A172 (cell line): ENCODE results near the gene AGER. TPM values are rescaled to one million over a fixed set of nuclear protein-coding genes. Genes with fewer than 3 reads are reported as not detected.
"Not testable (repeated sequence)": the region's sequence is repeated elsewhere in the genome, so short reads cannot be mapped to it uniquely, and the experiment has no call there.

ENCODE experiments used
- DNase-seq: peaks from one replicate; pipeline ENCODE4 v3.0.0-alpha.2; 2015; ENCODE audit warnings: low spot score
- total RNA-seq: library from RNA; depleted of rRNA; stranded (reverse); fragments of >200 nt; shearing (Covaris generic); gene quantifications from 2 replicates; pipeline ENCODE4 v1.2.3, GENCODE V29; 2014; rRNA removed

Gene AGER
- total RNA-seq, result 0.60 and 2.2 TPM in 2 replicates

- DNase-seq, result no peak
Measured at GRCh38 chr6:32184084-32184640, at the start of gene AGER. Gene AGER, minus strand, starts transcription at chr6:32184253. Its CDS starts 31 bp downstream, at chr6:32184222.

DNA sequence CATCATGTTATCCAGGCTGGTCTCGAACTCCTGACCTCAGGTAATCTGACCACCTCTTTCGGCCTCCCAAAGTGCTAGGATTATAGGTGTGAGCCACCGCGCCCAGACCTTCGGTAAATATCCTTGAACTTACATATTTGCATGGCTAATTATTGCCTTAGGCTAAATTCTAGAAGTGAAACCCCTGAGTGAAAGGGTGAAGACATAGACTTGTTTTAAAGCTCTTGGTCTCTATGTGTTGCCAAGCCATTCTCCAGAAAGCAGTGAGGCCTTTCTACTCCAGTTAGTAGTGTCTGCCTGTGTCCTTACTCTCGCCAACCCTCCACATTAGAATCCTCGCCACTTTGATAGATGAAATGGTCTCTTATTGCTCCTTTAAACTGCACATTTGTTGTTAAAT lies 42.4 kb upstream of the AGER start:
- no peak for DNase-seq

- DNase-seq, result no peak
Measured at GRCh38 chr6:32224696-32225095, 40.6 kb upstream of the AGER start.

- no peak for DNase-seq
Measured at GRCh38 chr6:32223258-32224235, 39.5 kb upstream of the AGER start, which contains the start of gene NOTCH4. Gene NOTCH4, minus strand, starts transcription at chr6:32224067. Its CDS starts 139 bp downstream, at chr6:32223928.

- DNase-seq, result no peak
Measured at GRCh38 chr6:32222333-32223230, 38.5 kb upstream of the AGER start.

GRCh38 chr6:32220021-32220420 lies 36.0 kb upstream of the AGER start:
- no peak for DNase-seq

GRCh38 chr6:32218167-32218566 lies 34.1 kb upstream of the AGER start:
- DNase-seq, result no peak

GRCh38 chr6:32216998-32217397 lies 32.9 kb upstream of the AGER start:
- no peak for DNase-seq

DNA sequence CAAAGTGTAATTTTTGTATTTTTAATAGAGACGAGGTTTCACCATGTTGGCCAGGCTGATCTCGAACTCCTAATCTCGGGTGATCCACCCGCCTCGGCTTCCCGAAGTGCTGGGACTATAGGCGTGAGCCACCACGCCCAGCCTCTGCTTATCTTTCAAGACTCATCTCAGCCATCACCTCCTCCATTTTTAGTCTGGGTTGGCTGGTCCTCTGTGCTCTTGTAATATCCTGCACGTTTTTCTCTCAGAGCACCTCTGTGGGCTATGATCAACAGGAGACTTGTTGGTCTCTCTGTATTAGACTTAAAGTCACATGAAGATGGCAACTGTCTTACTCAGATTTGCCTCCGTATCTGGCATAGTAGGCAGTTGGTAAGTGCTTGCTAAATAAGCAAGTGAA lies 32.2 kb upstream of the AGER start:
- DNase-seq, result no peak

- DNase-seq, result no peak
Measured at GRCh38 chr6:32215617-32216016, 31.6 kb upstream of the AGER start.

DNA sequence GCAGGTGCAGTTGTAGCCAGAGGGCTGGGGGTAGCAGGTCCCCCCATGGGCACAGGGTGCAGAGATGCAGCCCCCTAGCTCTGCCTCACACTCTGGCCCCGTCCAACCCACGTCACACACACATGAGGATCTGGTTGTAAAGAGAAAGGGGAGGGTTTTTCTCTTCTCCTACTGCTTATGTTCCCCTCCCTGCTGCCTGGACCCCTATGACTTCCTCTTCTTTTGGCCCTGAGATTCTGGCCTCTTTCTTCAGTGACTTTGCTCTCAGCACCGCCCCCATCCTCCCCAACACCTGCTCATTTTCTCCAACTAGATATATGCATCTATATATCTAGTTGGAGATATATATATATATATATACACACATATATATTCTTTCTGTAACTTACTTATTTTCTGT lies 30.1 kb upstream of the AGER start:
- no peak for DNase-seq

GRCh38 chr6:32213649-32214048 lies 29.6 kb upstream of the AGER start:
- no peak for DNase-seq

DNA sequence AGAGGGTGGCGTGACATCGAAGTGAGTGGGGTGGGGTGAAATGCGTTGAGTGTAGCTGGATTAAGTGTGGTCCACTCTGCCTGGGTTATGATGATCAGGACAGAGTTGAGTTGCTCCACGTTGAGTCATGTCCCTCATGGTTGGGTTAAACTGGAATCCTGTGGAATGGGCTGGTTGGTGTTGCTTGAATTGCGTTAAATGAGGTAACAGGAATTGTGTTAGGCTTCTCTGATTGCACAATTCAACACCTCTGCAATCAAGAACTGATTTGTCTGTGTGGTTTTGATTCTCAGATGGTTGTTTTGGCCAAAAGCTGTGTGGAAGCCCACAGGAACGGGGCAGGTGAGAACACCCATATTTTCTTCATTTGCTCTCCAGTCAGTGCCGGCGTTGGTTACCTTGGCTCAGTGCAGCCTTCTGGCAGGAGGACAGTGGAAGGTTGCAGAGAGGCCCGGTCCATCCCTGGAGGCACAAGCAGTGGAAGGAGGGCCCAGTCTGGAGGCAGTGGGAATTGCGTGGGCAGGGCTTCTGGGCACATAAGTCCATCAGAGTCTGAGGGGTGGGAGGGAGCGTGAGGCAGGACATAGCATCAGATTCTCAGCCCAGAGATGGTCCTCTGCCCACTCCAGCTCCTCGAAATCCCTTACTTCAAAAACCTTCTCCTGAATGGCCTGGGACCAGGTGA lies 28.2 kb upstream of the AGER start:
- DNase-seq, result no peak

DNA sequence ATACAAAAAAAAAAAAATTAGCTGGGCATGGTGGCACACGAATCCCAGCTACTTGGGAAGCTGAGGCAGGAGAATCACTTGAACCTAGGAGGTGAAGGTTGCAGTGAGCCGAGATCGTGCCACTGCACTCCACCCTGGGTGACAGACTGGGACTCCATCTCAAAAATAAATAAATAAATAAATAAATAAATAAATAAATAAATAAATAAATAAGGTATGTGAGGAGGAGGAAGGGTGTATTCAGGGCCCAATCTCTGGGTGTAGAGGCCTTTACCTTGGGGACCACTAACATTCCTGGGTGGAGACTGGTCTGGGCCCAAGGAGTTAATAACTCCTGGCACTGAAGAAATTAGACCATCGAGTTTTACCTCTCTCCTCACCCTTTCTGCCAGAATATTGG lies 27.4 kb upstream of the AGER start:
- DNase-seq, result not testable (repeated sequence)

DNA sequence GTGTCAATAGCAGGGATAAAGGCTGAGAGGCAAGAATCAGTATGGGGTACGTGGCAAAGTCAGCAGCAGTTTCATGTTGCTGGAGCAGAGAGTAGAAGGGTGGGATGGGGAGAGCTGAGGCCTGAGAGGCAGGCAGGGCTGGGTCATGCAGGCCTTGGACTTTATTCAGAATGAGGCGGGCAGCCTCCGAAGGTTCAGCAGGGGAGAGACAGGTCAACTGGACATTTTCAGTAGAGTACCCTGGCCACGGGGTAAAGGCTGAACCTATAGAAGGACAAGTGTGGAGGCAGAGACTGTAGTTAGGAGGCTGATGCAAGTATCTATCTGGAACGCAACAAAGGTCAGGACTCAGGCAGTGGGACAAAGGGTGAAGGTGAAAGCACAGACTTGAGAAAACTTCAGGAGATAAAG lies 26.1 kb upstream of the AGER start:
- DNase-seq, result no peak

GRCh38 chr6:32208996-32209395 lies 24.9 kb upstream of the AGER start:
- no peak for DNase-seq

- DNase-seq, result no peak
Measured at GRCh38 chr6:32204268-32204715, 20.2 kb upstream of the AGER start.

DNA sequence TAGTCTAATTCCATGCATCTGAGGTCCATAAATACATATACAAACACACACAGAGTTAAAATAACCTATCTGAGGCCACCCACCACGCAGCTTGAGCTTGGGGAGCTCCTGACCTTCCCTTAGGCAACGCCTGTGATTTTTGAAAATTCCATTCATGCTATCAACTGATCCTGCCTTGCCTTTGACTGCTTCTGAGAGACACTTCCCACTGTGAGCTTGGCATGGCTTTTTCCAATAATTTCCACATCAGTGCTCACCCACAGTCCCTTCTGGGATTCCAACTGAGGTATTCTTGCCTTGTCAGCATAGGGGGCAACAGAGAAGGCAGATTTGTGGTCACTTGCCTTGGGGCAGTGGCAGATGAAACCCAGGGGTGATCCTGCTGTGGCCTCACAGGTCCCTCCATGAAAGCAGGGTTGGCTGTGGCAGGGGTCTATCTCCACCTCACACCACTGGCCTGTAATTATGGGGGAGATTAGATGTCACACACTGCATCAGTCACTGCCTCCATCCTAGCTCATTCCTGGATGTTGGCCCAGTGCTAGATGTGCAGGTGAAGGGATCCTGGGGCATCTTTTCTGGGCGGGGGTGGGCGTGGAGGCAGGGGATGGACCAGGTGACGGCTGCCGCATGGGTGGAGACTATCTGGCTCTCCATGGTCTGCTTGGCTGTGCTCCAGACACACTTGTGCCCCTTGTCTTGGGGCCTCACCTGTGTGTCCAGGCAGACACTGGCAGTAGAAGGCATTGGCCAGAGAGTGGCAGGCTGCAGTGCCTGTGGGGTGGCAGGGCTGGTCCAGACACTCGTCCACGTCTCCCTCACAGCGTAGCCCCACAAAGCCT lies 19.6 kb upstream of the AGER start:
- DNase-seq, result no peak

DNA sequence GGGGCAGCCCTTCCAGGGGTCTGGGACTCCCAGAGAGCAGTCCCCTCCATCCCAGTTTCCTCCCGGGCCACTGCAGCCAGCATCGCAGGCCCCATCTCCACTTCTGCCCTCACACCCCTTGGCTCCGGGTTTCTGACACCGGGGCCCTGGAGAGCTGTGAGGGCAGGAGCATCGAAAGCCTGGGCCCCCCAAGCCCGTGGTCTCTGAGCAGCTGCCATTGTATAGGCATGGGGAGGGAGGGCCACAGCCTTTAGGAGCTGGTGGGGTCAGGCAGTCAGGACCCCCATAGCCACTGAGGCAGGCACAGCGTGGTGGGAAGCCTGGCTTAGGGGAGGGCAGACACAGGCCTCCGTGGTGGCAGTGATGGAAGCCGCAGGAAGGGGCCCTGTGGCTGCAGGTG lies 18.1 kb upstream of the AGER start:
- no peak for DNase-seq

- no peak for DNase-seq
Measured at GRCh38 chr6:32200711-32201475, 16.8 kb upstream of the AGER start.
